SK-N-SH treated with all-trans-retinoic acid at 6 μM for 48 hours (cell line): ENCODE results near the gene FAM50A.

ENCODE experiments used
- ARNTL ChIP-seq: fragments of 450-650 bp; formaldehyde crosslinking; IDR thresholded peaks from 2 replicates; pipeline ENCODE4 v1.5.0; 2020; ENCODE audit warnings: low read depth, mild to moderate bottlenecking, moderate library complexity, borderline replicate concordance
- BACH2 ChIP-seq: fragments of 250-450 bp; sonication (Bioruptor Pico); IDR thresholded peaks from 2 replicates; pipeline ENCODE4 v1.9.0; 2021; ENCODE audit warnings: mild to moderate bottlenecking, borderline replicate concordance
- CREB5 ChIP-seq: fragments of 250-450 bp; sonication (Bioruptor Pico); IDR thresholded peaks from 2 replicates; pipeline ENCODE4 v1.5.1; 2020; ENCODE audit warnings: low read depth, mild to moderate bottlenecking, moderate library complexity
- CSRNP3 ChIP-seq: fragments of 250-450 bp; sonication (Bioruptor Pico); IDR thresholded peaks from 2 replicates; pipeline ENCODE4 v1.5.1; 2021; ENCODE audit warnings: mild to moderate bottlenecking, moderate library complexity
- ISL1 ChIP-seq: fragments of 250-450 bp; sonication (Bioruptor Pico); IDR thresholded peaks from 2 replicates; pipeline ENCODE4 v2.1.2; 2022; ENCODE audit warnings: mild to moderate bottlenecking, moderate library complexity
- PATZ1 ChIP-seq: fragments of 250-450 bp; sonication (Bioruptor Pico); IDR thresholded peaks from 2 replicates; pipeline ENCODE4 v1.8.0; 2020; ENCODE audit warnings: mild to moderate bottlenecking, moderate library complexity, borderline replicate concordance
- RARB ChIP-seq: fragments of 250-450 bp; sonication (Bioruptor Pico); IDR thresholded peaks from 2 replicates; pipeline ENCODE4 v1.8.0; 2021; ENCODE audit warnings: mild to moderate bottlenecking, moderate library complexity
- SNAI2 ChIP-seq: fragments of 250-450 bp; sonication (Bioruptor Pico); IDR thresholded peaks from 2 replicates; pipeline ENCODE4 v1.5.0; 2020; ENCODE audit warnings: mild to moderate bottlenecking, moderate library complexity
- ZC3H10 ChIP-seq: fragments of 250-450 bp; sonication (Bioruptor Pico); IDR thresholded peaks from 2 replicates; pipeline ENCODE4 v1.5.1; 2021; ENCODE audit warnings: mild to moderate bottlenecking, moderate library complexity
- ZFP3 ChIP-seq: fragments of 250-450 bp; sonication (Bioruptor Pico); IDR thresholded peaks from 2 replicates; pipeline ENCODE4 v1.5.0; 2020; ENCODE audit warnings: mild to moderate bottlenecking, moderate library complexity
- TF ChIP-seq, protein P1 (sequence below): fragments of 250-450 bp; sonication (Bioruptor Pico); IDR thresholded peaks from 2 replicates; pipeline ENCODE4 v1.8.0; 2021; ENCODE audit warnings: low read depth, mild to moderate bottlenecking, moderate library complexity, borderline replicate concordance
- TF ChIP-seq, protein P2 (sequence below): fragments of 250-450 bp; sonication (Bioruptor Pico); IDR thresholded peaks from 2 replicates; pipeline ENCODE4 v1.5.0; 2020; ENCODE audit warnings: mild to moderate bottlenecking, moderate library complexity

DNA sequence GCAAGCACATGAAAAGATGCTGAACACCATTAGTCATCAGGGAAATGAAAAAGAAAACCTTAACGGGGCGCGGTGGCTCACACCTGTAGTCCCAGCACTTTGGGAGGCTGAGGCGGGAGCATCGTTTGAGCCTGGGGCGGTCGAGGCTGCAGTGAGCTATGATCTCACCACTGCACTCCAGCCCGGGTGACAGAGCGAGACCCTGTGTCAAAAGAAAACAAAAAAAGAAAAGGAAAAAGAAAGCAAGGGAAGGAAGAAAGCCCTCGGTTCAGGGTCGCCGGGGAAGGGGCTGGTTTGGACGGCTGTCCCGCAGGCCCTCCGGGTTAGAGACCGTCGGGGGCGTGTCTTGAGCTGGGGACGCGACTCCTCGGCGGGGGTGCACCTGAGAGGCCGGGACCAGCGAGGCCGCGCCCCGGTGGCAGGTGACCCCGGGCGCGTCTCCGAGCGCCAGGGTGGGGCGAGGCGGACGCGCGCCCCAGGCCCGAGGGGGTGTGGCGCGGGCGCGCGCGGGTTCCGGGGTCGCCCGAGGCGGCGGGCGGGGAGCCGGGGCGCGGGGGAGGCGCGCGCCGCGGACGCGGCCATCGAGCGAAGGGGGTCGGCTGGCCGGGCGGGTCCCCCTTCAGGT lies 13.7 kb downstream of the FAM50A start:
- TF ChIP-seq BACH2 (CRISPR knock-in tag) = no peak
- TF ChIP-seq PATZ1 (CRISPR knock-in tag) = no peak
- TF ChIP-seq CSRNP3 (CRISPR knock-in tag) = no peak
- no peak for TF ChIP-seq CREB5 (CRISPR knock-in tag)
- TF ChIP-seq SNAI2 = no peak
- no peak for TF ChIP-seq RARB (CRISPR knock-in tag)
- TF ChIP-seq ISL1 = no peak
- TF ChIP-seq, protein P1, sequence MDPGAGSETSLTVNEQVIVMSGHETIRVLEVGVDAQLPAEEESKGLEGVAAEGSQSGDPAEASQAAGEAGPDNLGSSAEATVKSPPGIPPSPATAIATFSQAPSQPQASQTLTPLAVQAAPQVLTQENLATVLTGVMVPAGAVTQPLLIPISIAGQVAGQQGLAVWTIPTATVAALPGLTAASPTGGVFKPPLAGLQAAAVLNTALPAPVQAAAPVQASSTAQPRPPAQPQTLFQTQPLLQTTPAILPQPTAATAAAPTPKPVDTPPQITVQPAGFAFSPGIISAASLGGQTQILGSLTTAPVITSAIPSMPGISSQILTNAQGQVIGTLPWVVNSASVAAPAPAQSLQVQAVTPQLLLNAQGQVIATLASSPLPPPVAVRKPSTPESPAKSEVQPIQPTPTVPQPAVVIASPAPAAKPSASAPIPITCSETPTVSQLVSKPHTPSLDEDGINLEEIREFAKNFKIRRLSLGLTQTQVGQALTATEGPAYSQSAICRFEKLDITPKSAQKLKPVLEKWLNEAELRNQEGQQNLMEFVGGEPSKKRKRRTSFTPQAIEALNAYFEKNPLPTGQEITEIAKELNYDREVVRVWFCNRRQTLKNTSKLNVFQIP (CRISPR knock-in tag) = no peak
- TF ChIP-seq, protein P2, sequence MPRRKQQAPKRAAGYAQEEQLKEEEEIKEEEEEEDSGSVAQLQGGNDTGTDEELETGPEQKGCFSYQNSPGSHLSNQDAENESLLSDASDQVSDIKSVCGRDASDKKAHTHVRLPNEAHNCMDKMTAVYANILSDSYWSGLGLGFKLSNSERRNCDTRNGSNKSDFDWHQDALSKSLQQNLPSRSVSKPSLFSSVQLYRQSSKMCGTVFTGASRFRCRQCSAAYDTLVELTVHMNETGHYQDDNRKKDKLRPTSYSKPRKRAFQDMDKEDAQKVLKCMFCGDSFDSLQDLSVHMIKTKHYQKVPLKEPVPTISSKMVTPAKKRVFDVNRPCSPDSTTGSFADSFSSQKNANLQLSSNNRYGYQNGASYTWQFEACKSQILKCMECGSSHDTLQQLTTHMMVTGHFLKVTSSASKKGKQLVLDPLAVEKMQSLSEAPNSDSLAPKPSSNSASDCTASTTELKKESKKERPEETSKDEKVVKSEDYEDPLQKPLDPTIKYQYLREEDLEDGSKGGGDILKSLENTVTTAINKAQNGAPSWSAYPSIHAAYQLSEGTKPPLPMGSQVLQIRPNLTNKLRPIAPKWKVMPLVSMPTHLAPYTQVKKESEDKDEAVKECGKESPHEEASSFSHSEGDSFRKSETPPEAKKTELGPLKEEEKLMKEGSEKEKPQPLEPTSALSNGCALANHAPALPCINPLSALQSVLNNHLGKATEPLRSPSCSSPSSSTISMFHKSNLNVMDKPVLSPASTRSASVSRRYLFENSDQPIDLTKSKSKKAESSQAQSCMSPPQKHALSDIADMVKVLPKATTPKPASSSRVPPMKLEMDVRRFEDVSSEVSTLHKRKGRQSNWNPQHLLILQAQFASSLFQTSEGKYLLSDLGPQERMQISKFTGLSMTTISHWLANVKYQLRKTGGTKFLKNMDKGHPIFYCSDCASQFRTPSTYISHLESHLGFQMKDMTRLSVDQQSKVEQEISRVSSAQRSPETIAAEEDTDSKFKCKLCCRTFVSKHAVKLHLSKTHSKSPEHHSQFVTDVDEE (CRISPR knock-in tag) = no peak
- TF ChIP-seq ZC3H10 (CRISPR knock-in tag) = no peak
- TF ChIP-seq ARNTL = no peak
- no peak for TF ChIP-seq ZFP3 (CRISPR knock-in tag)
